ENCODE measurements around the gene TTLL6. TPM values are rescaled to one million over a fixed set of nuclear protein-coding genes. Genes with fewer than 3 reads are reported as not detected.
A peak's percentile ranks its signal among the peaks of the same experiment; 100 is the strongest.

Gene TTLL6
- total and polyA plus RNA-seq, 2 experiments from 2014 or later = 0.30 TPM; not detected in 1

- Histone ChIP-seq H3K36me3 (replicated peaks; ENCODE audit: insufficient read depth, low read depth) (no peaks in the 10 kb centered on the region), H3K27ac (no peak overlapping the region), H3K27me3 (peaks cover 99% of the 10 kb centered on the region), H3K4me2 (no peak overlapping the region), H3K9me3 (ENCODE audit: low read depth) (no peaks in the 10 kb centered on the region), H4K20me1 (ENCODE audit: insufficient read depth, poor library complexity, severe bottlenecking) (no peaks in the 10 kb centered on the region), H3K9me2 (replicated peaks; ENCODE audit: insufficient read depth) (no peaks in the 10 kb centered on the region), H3K4me3 (no peak overlapping the region), H2AFZ (no peak overlapping the region), H3K79me2 (no peaks in the 10 kb centered on the region), H3K4me1 (ENCODE audit: insufficient read depth) (peaks cover 5% of the 10 kb centered on the region)
- TF ChIP-seq EZH2 (IDR thresholded peaks at IDR 0.05; ENCODE audit: borderline replicate concordance) (no peak), CTCF (IDR thresholded peaks at IDR 0.05; ENCODE audit: poor library complexity) (no peak), EZH2phosphoT487 (IDR thresholded peaks at IDR 0.05; ENCODE audit: low read depth, severe bottlenecking, unreplicated experiment) (peak; percentile 85)
- 30% methylated on average over 21 of the region's 22 CpGs for WGBS (ENCODE audit: low lambda C conversion rate, missing lambda C conversion rate)
- no peak for DNase-seq (ENCODE audit: low spot score)
These were observed 63.1 kb downstream of the TTLL6 start for GRCh38 chr17:48753794-48754499.

- Histone ChIP-seq H2AFZ (no peak overlapping the region), H3K27me3 (peaks cover 100% of the 10 kb centered on the region), H3K36me3 (replicated peaks; ENCODE audit: insufficient read depth, low read depth) (no peaks in the 10 kb centered on the region), H3K9me2 (replicated peaks; ENCODE audit: insufficient read depth) (no peaks in the 10 kb centered on the region), H4K20me1 (ENCODE audit: insufficient read depth, poor library complexity, severe bottlenecking) (no peaks in the 10 kb centered on the region), H3K4me2 (no peak overlapping the region), H3K27ac (no peak overlapping the region), H3K9me3 (ENCODE audit: low read depth) (no peaks in the 10 kb centered on the region), H3K4me3 (no peak overlapping the region), H3K4me1 (ENCODE audit: insufficient read depth) (peaks cover 5% of the 10 kb centered on the region), H3K79me2 (no peaks in the 10 kb centered on the region)
- no peak for DNase-seq (ENCODE audit: low spot score)
- 12% methylated on average over 40 of the region's 43 CpGs for WGBS (ENCODE audit: low lambda C conversion rate, missing lambda C conversion rate)
- peak; percentile 75 for TF ChIP-seq EZH2 (IDR thresholded peaks at IDR 0.05; ENCODE audit: borderline replicate concordance)
- no peak for TF ChIP-seq CTCF (IDR thresholded peaks at IDR 0.05; ENCODE audit: poor library complexity)
These were observed 64.4 kb downstream of the TTLL6 start for GRCh38 chr17:48752399-48753288.

- peaks cover 100% of the 10 kb centered on the region for H3K27me3 ChIP-seq
- no peaks in the 10 kb centered on the region for H3K36me3 ChIP-seq (replicated peaks; ENCODE audit: insufficient read depth, low read depth)
- no peak overlapping the region for H3K4me3 ChIP-seq
- no peaks in the 10 kb centered on the region for H3K79me2 ChIP-seq
- H4K20me1 ChIP-seq (ENCODE audit: insufficient read depth, poor library complexity, severe bottlenecking) = no peaks in the 10 kb centered on the region
- H2AFZ ChIP-seq = no peak overlapping the region
- no peak overlapping the region for H3K27ac ChIP-seq
- no peak overlapping the region for H3K4me2 ChIP-seq
- WGBS (ENCODE audit: low lambda C conversion rate, missing lambda C conversion rate) = 9% methylated on average over 12 of the region's 13 CpGs
- peaks cover 5% of the 10 kb centered on the region for H3K4me1 ChIP-seq (ENCODE audit: insufficient read depth)
- DNase-seq (ENCODE audit: low spot score) = no peak
- no peaks in the 10 kb centered on the region for H3K9me3 ChIP-seq (ENCODE audit: low read depth)
- peak; percentile 12 for TF ChIP-seq EZH2 (IDR thresholded peaks at IDR 0.05; ENCODE audit: borderline replicate concordance)
- TF ChIP-seq CTCF (IDR thresholded peaks at IDR 0.05; ENCODE audit: poor library complexity) = no peak
- peak; percentile 23 for TF ChIP-seq EZH2phosphoT487 (IDR thresholded peaks at IDR 0.05; ENCODE audit: low read depth, severe bottlenecking, unreplicated experiment)
- no peaks in the 10 kb centered on the region for H3K9me2 ChIP-seq (replicated peaks; ENCODE audit: insufficient read depth)
These were observed 65.2 kb downstream of the TTLL6 start for GRCh38 chr17:48751733-48752398.
